Anterior cingulate cortex (tissue), 58 donors: ENCODE results near the gene YTHDF1.

ENCODE experiments used
- DNase-seq, 58 donors: peaks; one replicate each; lab custom pipeline; 2025; lab: John Stamatoyannopoulos, UW

YTHDF1 gene

GRCh38 chr20:63249891-63250290 lies 34.0 kb upstream of the YTHDF1 start:
- DNase-seq, result no peak

- DNase-seq, result no peak
Observed at GRCh38 chr20:63248835-63249591, 33.1 kb upstream of the YTHDF1 start.

GRCh38 chr20:63247671-63248228 lies 31.8 kb upstream of the YTHDF1 start:
- no peak for DNase-seq

- DNase-seq, result no peak
Observed at GRCh38 chr20:63246490-63247288, 30.8 kb upstream of the YTHDF1 start.

GRCh38 chr20:63244468-63244867 lies 28.5 kb upstream of the YTHDF1 start:
- no peak for DNase-seq

GRCh38 chr20:63243604-63244247 lies 27.8 kb upstream of the YTHDF1 start:
- DNase-seq, result no peak

- no peak for DNase-seq
Observed at GRCh38 chr20:63242736-63243135, 26.8 kb upstream of the YTHDF1 start.

- DNase-seq, result no peak
Observed at GRCh38 chr20:63241272-63241671, 25.3 kb upstream of the YTHDF1 start.

GRCh38 chr20:63240004-63240403 lies 24.1 kb upstream of the YTHDF1 start:
- no peak for DNase-seq

- no peak for DNase-seq
Observed at GRCh38 chr20:63239431-63239830, 23.5 kb upstream of the YTHDF1 start.

GRCh38 chr20:63238514-63239125 lies 22.7 kb upstream of the YTHDF1 start:
- DNase-seq, result peak in 30 of 58 donors; percentile 12 to 57 (median 26)

GRCh38 chr20:63238031-63238430 lies 22.1 kb upstream of the YTHDF1 start:
- no peak for DNase-seq

GRCh38 chr20:63236116-63236837 lies 20.3 kb upstream of the YTHDF1 start:
- no peak for DNase-seq

- no peak for DNase-seq
Observed at GRCh38 chr20:63235399-63235983, 19.6 kb upstream of the YTHDF1 start, which contains the start of gene BIRC7. TSS of gene BIRC7 (plus strand) at chr20:63235905. CDS start at chr20:63236097, 192 bp downstream.

GRCh38 chr20:63234693-63235398 lies 18.9 kb upstream of the YTHDF1 start:
- DNase-seq, result no peak

GRCh38 chr20:63233924-63234323 lies 18.0 kb upstream of the YTHDF1 start:
- DNase-seq, result no peak

- DNase-seq, result no peak
Observed at GRCh38 chr20:63233061-63233344, 17.1 kb upstream of the YTHDF1 start.

GRCh38 chr20:63232235-63233060 lies 16.5 kb upstream of the YTHDF1 start:
- no peak for DNase-seq
